ENCODE measurements around the gene DDX23.

DDX23 gene

DNA sequence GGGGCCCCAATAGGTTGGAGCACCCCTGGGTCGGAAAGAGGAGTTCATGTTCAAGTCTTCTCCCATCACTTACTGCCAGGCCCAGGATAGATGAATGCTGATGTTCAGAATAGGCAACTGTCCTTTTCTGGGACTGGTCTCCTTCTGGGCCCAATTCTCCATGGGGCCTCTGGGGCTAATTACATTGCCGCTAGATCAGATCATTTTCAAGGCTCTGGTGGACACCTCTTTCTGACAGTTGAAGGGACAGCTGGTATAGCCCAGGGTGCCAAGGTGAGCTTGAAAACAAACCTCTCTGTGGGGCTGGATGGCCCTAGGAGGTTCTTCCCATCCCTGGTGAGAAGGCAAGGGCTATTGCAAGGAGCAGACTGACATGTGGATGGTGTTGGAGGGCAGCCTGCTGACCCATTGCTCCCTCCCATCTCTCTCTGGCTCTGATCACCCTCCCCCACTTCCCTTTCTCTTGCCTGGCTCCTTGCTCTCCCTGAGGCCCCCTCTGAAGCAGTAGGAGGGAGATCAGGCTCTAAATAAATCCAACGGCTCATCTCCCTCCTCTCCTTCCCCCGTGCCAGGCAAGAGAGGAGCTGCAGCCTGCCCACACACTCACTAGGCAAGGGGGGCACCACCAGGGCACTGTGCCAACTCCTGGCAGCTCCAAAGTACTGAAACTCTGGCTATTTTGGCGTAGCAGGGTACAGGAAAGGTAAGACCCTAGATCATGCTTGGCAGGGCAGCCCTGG is 31.8 kb downstream of the DDX23 start:
- Histone ChIP-seq H3K27ac (ENCODE audit: low read length) (no peak overlapping the region), H3K4me3 (ENCODE audit: low read length) (no peak overlapping the region), H3K27me3 (ENCODE audit: control insufficient read depth, insufficient read depth, low read length) (peaks cover 40% of the 10 kb centered on the region), H3K36me3 (ENCODE audit: control insufficient read depth, low read depth, low read length) (no peaks in the 10 kb centered on the region), H3K9ac (ENCODE audit: low read length) (no peak overlapping the region), H3K4me1 (ENCODE audit: control insufficient read depth, low read depth, low read length) (peaks cover 20% of the 10 kb centered on the region), H3K9me3 (ENCODE audit: control insufficient read depth, low read depth, low read length) (no peaks in the 10 kb centered on the region)

GRCh38 chr12:48818831-48819590 is 33.0 kb downstream of the DDX23 start:
- peaks cover 20% of the 10 kb centered on the region for H3K4me1 ChIP-seq (ENCODE audit: control insufficient read depth, low read depth, low read length)
- H3K27ac ChIP-seq (ENCODE audit: low read length), result no peak overlapping the region
- H3K27me3 ChIP-seq (ENCODE audit: control insufficient read depth, insufficient read depth, low read length), result peaks cover 40% of the 10 kb centered on the region
- H3K9me3 ChIP-seq (ENCODE audit: control insufficient read depth, low read depth, low read length), result no peaks in the 10 kb centered on the region
- H3K4me3 ChIP-seq (ENCODE audit: low read length), result peak overlapping the region; percentile 67
- no peaks in the 10 kb centered on the region for H3K36me3 ChIP-seq (ENCODE audit: control insufficient read depth, low read depth, low read length)
- peak overlapping the region; percentile 44 for H3K9ac ChIP-seq (ENCODE audit: low read length)

DNA sequence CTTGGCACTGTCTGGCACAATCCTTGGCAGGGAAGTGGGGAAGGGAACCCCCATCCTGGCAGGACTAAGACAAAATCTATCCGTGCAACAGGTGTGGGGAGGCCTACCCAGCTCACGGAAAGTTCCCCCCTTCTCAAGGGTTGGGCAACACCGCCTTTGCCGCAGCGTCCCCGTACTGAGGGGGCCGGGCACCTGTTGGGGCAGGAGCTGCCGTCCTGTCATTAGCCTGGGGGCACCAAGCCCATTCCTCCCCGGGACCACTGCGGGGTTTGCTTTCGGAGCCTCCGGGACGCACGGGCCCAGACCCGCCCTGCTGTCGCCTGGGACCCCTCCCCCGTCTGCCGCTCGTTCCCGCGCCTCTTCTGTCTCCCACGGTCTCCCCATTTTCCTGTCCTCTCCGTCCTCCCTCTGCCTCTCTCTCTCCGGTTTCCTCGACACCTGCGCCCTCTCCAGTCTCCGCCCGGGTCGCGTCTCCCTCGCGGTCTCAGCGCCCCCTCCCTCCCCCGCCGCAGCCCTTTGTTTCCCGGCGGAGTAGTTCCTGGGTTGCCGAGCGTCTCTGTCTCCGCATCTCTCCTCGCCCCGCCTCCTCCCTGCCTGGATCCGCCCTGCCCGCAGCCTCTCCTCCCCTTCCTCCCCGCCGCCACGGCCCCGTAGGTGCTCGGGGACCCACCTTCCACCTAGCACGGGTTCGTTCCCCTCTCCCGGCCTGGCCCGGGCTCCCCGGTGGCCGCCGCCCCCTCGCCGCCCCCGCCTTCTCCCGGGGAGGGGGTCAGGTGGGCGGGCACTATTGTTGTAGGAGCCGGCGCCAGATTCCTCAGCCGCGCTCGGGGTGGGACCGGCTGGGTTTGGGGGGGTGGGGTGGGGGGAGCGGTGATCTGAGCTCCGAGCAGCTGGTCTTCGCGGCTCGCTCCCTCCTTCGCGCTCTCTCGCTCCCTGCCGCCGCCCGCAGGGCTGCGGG is 33.8 kb downstream of the DDX23 start, which contains the start of gene CACNB3:
Gene CACNB3, plus strand, starts transcription at position 624 of the 958 bp plus-strand sequence. CDS start 434 bp downstream, outside the sequence.
- H3K4me1 ChIP-seq (ENCODE audit: control insufficient read depth, low read depth, low read length), result peaks cover 20% of the 10 kb centered on the region
- H3K27me3 ChIP-seq (ENCODE audit: control insufficient read depth, insufficient read depth, low read length), result peaks cover 43% of the 10 kb centered on the region
- H3K36me3 ChIP-seq (ENCODE audit: control insufficient read depth, low read depth, low read length), result no peaks in the 10 kb centered on the region
- no peaks in the 10 kb centered on the region for H3K9me3 ChIP-seq (ENCODE audit: control insufficient read depth, low read depth, low read length)
- peak within 1 kb of the TSS; percentile 51 for H3K9ac ChIP-seq (ENCODE audit: low read length)
- H3K4me3 ChIP-seq (ENCODE audit: low read length), result peak within 1 kb of the TSS; percentile 67
- H3K27ac ChIP-seq (ENCODE audit: low read length), result no peak within 1 kb of the TSS

DNA sequence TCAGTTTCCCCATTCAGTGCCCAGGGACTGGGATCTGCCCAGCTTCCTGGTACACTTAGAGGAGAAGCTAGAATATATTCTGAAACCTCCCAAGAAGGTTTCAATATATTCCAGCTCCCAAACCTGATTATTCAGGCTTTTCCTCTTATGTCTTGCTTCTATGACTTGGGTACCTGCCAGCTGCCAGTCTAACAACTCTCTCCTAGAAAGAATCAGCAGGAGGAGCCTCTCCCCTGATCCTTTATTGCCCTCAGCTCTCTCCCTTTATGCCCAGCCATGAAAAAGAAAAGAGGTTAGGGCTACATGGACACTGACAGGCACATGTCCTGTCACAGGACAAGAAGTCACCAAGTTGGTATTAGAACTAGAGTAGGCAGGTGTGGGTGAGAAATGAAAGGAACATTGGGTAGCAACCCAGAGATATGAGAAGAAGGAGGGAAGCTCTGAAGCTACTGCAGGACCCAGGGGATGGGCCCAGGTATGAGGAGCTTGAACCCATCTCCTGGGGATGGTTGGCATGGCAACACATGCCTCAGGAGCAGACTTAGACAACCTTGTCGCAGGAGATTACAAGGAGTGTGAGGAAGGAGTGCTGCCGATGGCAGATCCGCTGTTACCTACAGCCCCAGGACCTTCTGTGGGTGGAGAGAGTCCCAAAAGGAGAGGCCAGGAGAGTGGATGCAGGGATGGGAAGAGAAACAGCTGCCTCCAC is 35.7 kb downstream of the DDX23 start:
- H3K9ac ChIP-seq (ENCODE audit: low read length), result no peak overlapping the region
- no peaks in the 10 kb centered on the region for H3K36me3 ChIP-seq (ENCODE audit: control insufficient read depth, low read depth, low read length)
- peak overlapping the region; percentile 92 for H3K4me3 ChIP-seq (ENCODE audit: low read length)
- H3K9me3 ChIP-seq (ENCODE audit: control insufficient read depth, low read depth, low read length), result no peaks in the 10 kb centered on the region
- H3K27ac ChIP-seq (ENCODE audit: low read length), result no peak overlapping the region
- peaks cover 57% of the 10 kb centered on the region for H3K27me3 ChIP-seq (ENCODE audit: control insufficient read depth, insufficient read depth, low read length)
- peaks cover 25% of the 10 kb centered on the region for H3K4me1 ChIP-seq (ENCODE audit: control insufficient read depth, low read depth, low read length)

GRCh38 chr12:48815126-48816110 is 36.5 kb downstream of the DDX23 start:
- Histone ChIP-seq H3K36me3 (ENCODE audit: control insufficient read depth, low read depth, low read length) (no peaks in the 10 kb centered on the region), H3K4me3 (ENCODE audit: low read length) (peak overlapping the region; percentile 92), H3K27me3 (ENCODE audit: control insufficient read depth, insufficient read depth, low read length) (peaks cover 57% of the 10 kb centered on the region), H3K9ac (ENCODE audit: low read length) (peak overlapping the region; percentile 45), H3K9me3 (ENCODE audit: control insufficient read depth, low read depth, low read length) (no peaks in the 10 kb centered on the region), H3K4me1 (ENCODE audit: control insufficient read depth, low read depth, low read length) (peaks cover 25% of the 10 kb centered on the region), H3K27ac (ENCODE audit: low read length) (no peak overlapping the region)

- Histone ChIP-seq H3K9ac (ENCODE audit: low read length) (peak overlapping the region; percentile 45), H3K36me3 (ENCODE audit: control insufficient read depth, low read depth, low read length) (no peaks in the 10 kb centered on the region), H3K27me3 (ENCODE audit: control insufficient read depth, insufficient read depth, low read length) (peaks cover 51% of the 10 kb centered on the region), H3K27ac (ENCODE audit: low read length) (no peak overlapping the region), H3K4me3 (ENCODE audit: low read length) (peak overlapping the region; percentile 92), H3K4me1 (ENCODE audit: control insufficient read depth, low read depth, low read length) (peaks cover 21% of the 10 kb centered on the region), H3K9me3 (ENCODE audit: control insufficient read depth, low read depth, low read length) (no peaks in the 10 kb centered on the region)
These were observed 37.5 kb downstream of the DDX23 start for GRCh38 chr12:48814262-48815125.

GRCh38 chr12:48813465-48814261 is 38.3 kb downstream of the DDX23 start:
- Histone ChIP-seq H3K9me3 (ENCODE audit: control insufficient read depth, low read depth, low read length) (no peaks in the 10 kb centered on the region), H3K9ac (ENCODE audit: low read length) (no peak overlapping the region), H3K4me3 (ENCODE audit: low read length) (peak overlapping the region; percentile 92), H3K36me3 (ENCODE audit: control insufficient read depth, low read depth, low read length) (no peaks in the 10 kb centered on the region), H3K4me1 (ENCODE audit: control insufficient read depth, low read depth, low read length) (peaks cover 16% of the 10 kb centered on the region), H3K27me3 (ENCODE audit: control insufficient read depth, insufficient read depth, low read length) (peaks cover 44% of the 10 kb centered on the region), H3K27ac (ENCODE audit: low read length) (no peak overlapping the region)

GRCh38 chr12:48812389-48812788 is 39.6 kb downstream of the DDX23 start:
- Histone ChIP-seq H3K9me3 (ENCODE audit: control insufficient read depth, low read depth, low read length) (no peaks in the 10 kb centered on the region), H3K4me1 (ENCODE audit: control insufficient read depth, low read depth, low read length) (peaks cover 12% of the 10 kb centered on the region), H3K9ac (ENCODE audit: low read length) (no peak overlapping the region), H3K27me3 (ENCODE audit: control insufficient read depth, insufficient read depth, low read length) (peaks cover 36% of the 10 kb centered on the region), H3K4me3 (ENCODE audit: low read length) (no peak overlapping the region), H3K27ac (ENCODE audit: low read length) (no peak overlapping the region), H3K36me3 (ENCODE audit: control insufficient read depth, low read depth, low read length) (no peaks in the 10 kb centered on the region)
